Heart right ventricle (tissue), 16 donors: ENCODE results near the gene NTSR1. TPM values are rescaled to one million over a fixed set of nuclear protein-coding genes. Genes with fewer than 3 reads are reported as not detected.

Source experiments
- ATAC-seq, 8 donors: fragments of 200-7000 bp; cut with Tn5 transposase; one replicate each; pipeline ENCODE4 v1.9.1; 2020; ENCODE audit warnings: mild to moderate bottlenecking in 8 of 8, moderate library complexity in 8 of 8, moderate number of reproducible peaks in 1 of 8
- DNase-seq, 2 donors: peaks; one replicate each; pipeline ENCODE4 v3.0.0-alpha.2; 2020
- H3K27ac ChIP-seq, 10 donors: fragments of 200-600 bp; sonication (generic) in 2 of 10; one replicate each; pipeline versions ENCODE4 v1.5.0 to v1.8.0; 2020 to 2022; ENCODE audit warnings: mild to moderate bottlenecking in 3 of 10
- H3K27me3 ChIP-seq, 7 donors: fragments of 200-600 bp; one replicate each; pipeline ENCODE4 v1.8.0; 2021 to 2022; ENCODE audit warnings: mild to moderate bottlenecking in 2 of 7
- H3K36me3 ChIP-seq, 9 donors: fragments of 200-600 bp; sonication (generic) in 1 of 9; one replicate each; pipeline versions ENCODE4 v1.5.0 to v1.8.0; 2020 to 2022; ENCODE audit warnings: mild to moderate bottlenecking in 2 of 9
- H3K4me1 ChIP-seq, 9 donors: fragments of 200-600 bp; sonication (generic) in 1 of 9; one replicate each; pipeline versions ENCODE4 v1.5.0 to v1.8.0; 2020 to 2022; ENCODE audit warnings: mild to moderate bottlenecking in 4 of 9
- H3K4me3 ChIP-seq, 10 donors: fragments of 200-600 bp; sonication (generic) in 2 of 10; one replicate each; pipeline versions ENCODE4 v1.5.0 to v1.8.0; 2020 to 2022; ENCODE audit warnings: mild to moderate bottlenecking in 7 of 10, moderate library complexity in 2 of 10
- H3K9me3 ChIP-seq, 11 donors: fragments of 200-600 bp in 10 of 11; sonication (generic) in 2 of 11; one replicate each; pipeline versions ENCODE4 v1.5.0 to v1.8.0; 2013 to 2022; ENCODE audit warnings: mild to moderate bottlenecking in 2 of 11, control low read depth in 1 of 11, moderate library complexity in 1 of 11
- WGBS, 2 donors: extraction: QIAGEN DNeasy Blood & Tissue Kit; methylation state at CpG; one replicate each; pipeline ENCODE4 v1.1.7; 2013; ENCODE audit warnings: inconsistent platforms in 1 of 2; 5-methylcytosine and 5-hydroxymethylcytosine counted together
- intact Hi-C, 10 donors: fragments of 100-400 bp; cut with DNase I; formaldehyde crosslinking; loops; one replicate each; pipeline versions ENCODE4 v1.11.1 to v1.14.2; 2022
- polyA plus RNA-seq, 2 donors: library from polyadenylated mRNA; stranded (reverse); fragments of 200-250 nt; gene quantifications; one replicate each; pipeline ENCODE4 v1.2.3, GENCODE V29; 2013
- total RNA-seq, 10 donors: library from RNA; stranded (reverse); fragmentation: NEBNext Ultra II Directional in 3 of 10; extraction: Animal tissue kit (Norgen Biotek cat#: 25700) in 3 of 10; gene quantifications; one replicate each; pipeline versions ENCODE4 v1.2.1 to v1.2.4, GENCODE V29; 2021 to 2023
- TF ChIP-seq, protein P1 (sequence below), 9 donors: fragments of 200-600 bp; sonication (generic) in 2 of 9; IDR thresholded peaks; one replicate each; pipeline versions ENCODE4 v1.5.0 to v1.8.0; 2021 to 2022; ENCODE audit warnings: antibody characterized with exemption in 9 of 9, mild to moderate bottlenecking in 5 of 9, moderate library complexity in 1 of 9
- donor health status: Arrhythmogenic right ventricular cardiomyopathy.
- donor health status: ischemic (EF 13 %, LVEDD 7.1; RV severe dilation, severe dysfunction).
- donor health status: healthy with polysubstance abuse.
- donor health status: DM: no; HTN: yes; CAD: no.
- donor health status: DM: no; HTN: no; CAD: no.
- donor health status: ischemic (EF 25% LVEDD 6.9; RV normal size, moderate dysfunction).
- donor health status: ischemic (EF 25% LVEDD 5.7; RV mildly dilated, moderate dysfunction).
- donor health status: healthy.
- donor health status: DM: yes; HTN: yes; CAD: no.
- donor health status: Ischemic cardiomyopathy.
- donor health status: ischemic (EF 35%, LVEDD 5.7; RV mildly dilated, moderate dysfunction).
- donor health status: nonischemic (EF 11% LVEDD 7.7; RV severe dilation, severe dysfunction).
- donor health status: DM: yes; HTN: yes; CAD: no.
- donor health status: PGD.
- donor health status: ischemic (EF 29% LVEDD 5.4; RV normal size, mild dysfunction).
- donor health status: nonischemic (EF 23%, LVEDD 6.1; RV moderate dilation, normal function).

NTSR1 gene
- total and polyA plus RNA-seq, 12 donors: 0.08 TPM; not detected in 10

DNA sequence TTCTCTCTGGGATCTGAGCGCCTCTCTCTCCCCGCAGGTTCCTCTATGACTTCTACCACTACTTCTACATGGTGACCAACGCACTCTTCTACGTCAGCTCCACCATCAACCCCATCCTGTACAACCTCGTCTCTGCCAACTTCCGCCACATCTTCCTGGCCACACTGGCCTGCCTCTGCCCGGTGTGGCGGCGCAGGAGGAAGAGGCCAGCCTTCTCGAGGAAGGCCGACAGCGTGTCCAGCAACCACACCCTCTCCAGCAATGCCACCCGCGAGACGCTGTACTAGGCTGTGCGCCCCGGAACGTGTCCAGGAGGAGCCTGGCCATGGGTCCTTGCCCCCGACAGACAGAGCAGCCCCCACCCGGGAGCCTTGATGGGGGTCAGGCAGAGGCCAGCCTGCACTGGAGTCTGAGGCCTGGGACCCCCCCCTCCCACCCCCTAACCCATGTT, 51.4 kb downstream of the NTSR1 start:
- DNase-seq: no peak
- Histone ChIP-seq H3K27me3 (peaks cover 0 to 47% (median 27%) of the 10 kb centered on the region in 7 donors), H3K27ac (no peak overlapping the region), H3K4me3 (no peak overlapping the region), H3K4me1 (no peaks in the 10 kb centered on the region), H3K9me3 (peaks cover 0 to 10% (median 0%) of the 10 kb centered on the region in 11 donors), H3K36me3 (no peaks in the 10 kb centered on the region)
- no peak for ATAC-seq
- 87 to 89% methylated on average over 20 of the region's 20 CpGs for WGBS, 2 donors
- TF ChIP-seq, protein P1, sequence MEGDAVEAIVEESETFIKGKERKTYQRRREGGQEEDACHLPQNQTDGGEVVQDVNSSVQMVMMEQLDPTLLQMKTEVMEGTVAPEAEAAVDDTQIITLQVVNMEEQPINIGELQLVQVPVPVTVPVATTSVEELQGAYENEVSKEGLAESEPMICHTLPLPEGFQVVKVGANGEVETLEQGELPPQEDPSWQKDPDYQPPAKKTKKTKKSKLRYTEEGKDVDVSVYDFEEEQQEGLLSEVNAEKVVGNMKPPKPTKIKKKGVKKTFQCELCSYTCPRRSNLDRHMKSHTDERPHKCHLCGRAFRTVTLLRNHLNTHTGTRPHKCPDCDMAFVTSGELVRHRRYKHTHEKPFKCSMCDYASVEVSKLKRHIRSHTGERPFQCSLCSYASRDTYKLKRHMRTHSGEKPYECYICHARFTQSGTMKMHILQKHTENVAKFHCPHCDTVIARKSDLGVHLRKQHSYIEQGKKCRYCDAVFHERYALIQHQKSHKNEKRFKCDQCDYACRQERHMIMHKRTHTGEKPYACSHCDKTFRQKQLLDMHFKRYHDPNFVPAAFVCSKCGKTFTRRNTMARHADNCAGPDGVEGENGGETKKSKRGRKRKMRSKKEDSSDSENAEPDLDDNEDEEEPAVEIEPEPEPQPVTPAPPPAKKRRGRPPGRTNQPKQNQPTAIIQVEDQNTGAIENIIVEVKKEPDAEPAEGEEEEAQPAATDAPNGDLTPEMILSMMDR (IDR thresholded peaks at IDR 0.05): no peak
- intact Hi-C loops: no loop called here

DNA sequence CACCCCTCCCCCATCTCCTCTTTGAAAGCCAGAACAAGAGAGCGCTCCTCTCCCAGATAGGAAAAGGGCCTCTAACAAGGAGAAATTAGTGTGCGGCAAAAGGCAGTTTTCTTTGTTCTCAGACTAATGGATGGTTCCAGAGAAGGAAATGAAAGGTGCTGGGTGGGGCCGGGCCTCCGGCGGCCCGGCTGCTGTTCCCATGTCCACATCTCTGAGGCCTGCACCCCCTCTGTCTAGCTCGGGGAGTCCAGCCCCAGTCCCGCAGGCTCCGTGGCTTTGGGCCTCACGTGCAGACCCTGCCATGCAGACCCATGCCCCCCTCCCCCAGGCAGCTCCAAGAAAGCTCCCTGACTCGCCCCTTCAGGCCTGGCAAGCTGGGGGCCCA, 51.8 kb downstream of the NTSR1 start:
- WGBS, 2 donors: 68 to 72% methylated on average over 11 of the region's 11 CpGs
- H3K27ac ChIP-seq: no peak overlapping the region
- no peak for ATAC-seq

DNA sequence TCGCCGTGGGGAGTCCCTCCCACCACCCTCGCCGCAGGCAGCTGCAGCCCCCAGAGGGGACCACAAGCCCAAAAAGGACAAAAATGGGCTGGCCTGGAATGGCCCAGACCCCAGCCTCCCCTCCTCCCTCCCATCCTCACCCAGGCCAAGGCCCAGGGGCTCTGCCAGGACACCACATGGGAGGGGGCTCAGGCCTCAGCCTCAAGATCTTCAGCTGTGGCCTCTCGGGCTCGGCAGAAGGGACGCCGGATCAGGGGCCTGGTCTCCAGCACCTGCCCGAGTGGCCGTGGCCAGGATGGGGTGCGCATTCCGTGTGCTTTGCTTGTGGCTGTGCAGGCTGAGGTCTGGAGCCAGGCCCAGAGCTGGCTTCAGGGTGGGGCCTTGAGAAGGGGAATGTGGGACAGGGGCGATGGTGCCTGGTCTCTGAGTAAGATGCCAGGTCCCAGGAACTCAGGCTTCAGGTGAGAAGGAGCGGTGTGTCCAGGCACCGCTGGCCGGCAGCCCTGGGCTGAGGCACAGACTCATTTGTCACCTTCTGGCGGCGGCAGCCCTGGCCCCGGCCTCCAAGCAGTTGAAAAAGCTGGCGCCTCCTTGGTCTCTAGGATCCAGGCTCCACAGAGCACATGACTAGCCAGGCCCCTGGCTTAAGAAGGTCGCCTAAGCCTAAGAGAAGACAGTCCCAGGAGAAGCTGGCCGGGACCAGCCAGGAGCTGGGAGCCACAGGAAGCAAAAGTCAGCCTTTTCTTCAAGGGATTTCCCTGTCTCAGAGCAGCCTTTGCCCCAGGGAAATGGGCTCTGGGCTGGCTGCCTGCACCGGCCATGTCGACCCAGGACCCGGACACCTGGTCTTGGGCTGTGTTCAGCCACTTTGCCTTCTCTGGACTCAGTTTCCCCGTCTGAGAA, 52.5 kb downstream of the NTSR1 start:
- WGBS, 2 donors: 75 to 78% methylated on average over 26 of the region's 26 CpGs
- Histone ChIP-seq H3K27me3 (peaks cover 0 to 56% (median 35%) of the 10 kb centered on the region in 7 donors), H3K36me3 (no peaks in the 10 kb centered on the region), H3K9me3 (peaks cover 0 to 10% (median 0%) of the 10 kb centered on the region in 11 donors), H3K4me1 (no peaks in the 10 kb centered on the region), H3K27ac (no peak overlapping the region), H3K4me3 (no peak overlapping the region)
- ATAC-seq (no peak), DNase-seq (no peak)
- intact Hi-C loops: no loop called here
- TF ChIP-seq, protein P1 (IDR thresholded peaks at IDR 0.05): no peak

More for the DNA sequence above, 51.8 kb downstream of the NTSR1 start:
- no peaks in the 10 kb centered on the region for H3K4me1 ChIP-seq
- no peak for DNase-seq
- H3K36me3 ChIP-seq: no peaks in the 10 kb centered on the region
- TF ChIP-seq, protein P1 (IDR thresholded peaks at IDR 0.05): no peak
- H3K27me3 ChIP-seq: peaks cover 0 to 52% (median 31%) of the 10 kb centered on the region in 7 donors
- intact Hi-C loops: no loop called here
- H3K9me3 ChIP-seq: peaks cover 0 to 10% (median 0%) of the 10 kb centered on the region in 11 donors
- H3K4me3 ChIP-seq: no peak overlapping the region

DNA sequence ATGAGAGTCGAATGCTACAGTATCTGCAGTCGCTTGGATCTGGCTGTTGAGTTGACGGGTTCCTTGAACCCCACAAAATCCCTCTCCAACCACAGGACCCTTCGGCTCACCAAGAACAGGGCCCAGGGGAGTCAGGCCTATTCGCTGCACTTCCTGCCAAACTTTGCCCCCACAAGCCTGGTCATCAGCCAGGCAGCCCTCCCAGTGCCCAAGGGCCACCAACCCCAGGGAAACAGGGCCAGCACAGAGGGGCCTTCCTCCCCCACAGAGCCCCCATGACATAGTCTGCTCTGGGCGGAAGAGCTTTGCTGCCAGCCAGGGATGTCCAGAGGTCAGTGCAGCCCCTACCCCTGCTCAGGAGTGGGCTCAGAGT, 53.1 kb downstream of the NTSR1 start:
- TF ChIP-seq, protein P1 (IDR thresholded peaks at IDR 0.05): no peak
- ATAC-seq: no peak
- WGBS, 2 donors: 92 to 94% methylated on average over 6 of the region's 6 CpGs
- Histone ChIP-seq H3K4me3 (no peak overlapping the region), H3K36me3 (no peaks in the 10 kb centered on the region), H3K27me3 (peaks cover 0 to 56% (median 35%) of the 10 kb centered on the region in 7 donors), H3K4me1 (no peaks in the 10 kb centered on the region), H3K9me3 (peaks cover 0 to 10% (median 0%) of the 10 kb centered on the region in 11 donors), H3K27ac (no peak overlapping the region)
- no peak for DNase-seq
- intact Hi-C loops: no loop called here
